Brain microvascular endothelial cell (primary cell): ENCODE results near the gene NSG1.

ENCODE experiments used
- DNase-seq: peaks from one replicate; pipeline ENCODE4 v3.0.0-alpha.2; 2020
- H3K27ac ChIP-seq: fragments of 250-450 bp; sonication (Bioruptor Pico); 2 replicates; pipeline ENCODE4 v1.5.1; 2020; ENCODE audit warnings: mild to moderate bottlenecking, moderate library complexity
- H3K27me3 ChIP-seq: fragments of 250-450 bp; sonication (Bioruptor Pico); replicated peaks from 2 replicates; pipeline ENCODE4 v1.5.1; 2020; ENCODE audit warnings: mild to moderate bottlenecking
- H3K36me3 ChIP-seq: fragments of 250-450 bp; sonication (Bioruptor Pico); replicated peaks from 2 replicates; pipeline ENCODE4 v1.5.1; 2020; ENCODE audit warnings: mild to moderate bottlenecking
- H3K4me3 ChIP-seq: 2 replicates; pipeline ENCODE4 v1.5.1; 2011; ENCODE audit warnings: low read depth, mild to moderate bottlenecking, control low read depth, low read length, moderate library complexity
- CTCF ChIP-seq: IDR thresholded peaks from 2 replicates; pipeline ENCODE4 v1.5.1; 2011; ENCODE audit warnings: low read depth, mild to moderate bottlenecking, moderate library complexity, low read length, control low read depth, inconsistent platforms; ENCODE audit errors: missing control alignments
- in situ Hi-C: cut with HindIII; loops from 2 replicates; pipeline ENCODE4 v1.10.0; 2017; ENCODE audit warnings: low sequenced_read_pairs, low pct_ligation_motif_present

The NSG1 gene

GRCh38 chr4:4432341-4433125, 45.6 kb downstream of the NSG1 start:
- H3K36me3 ChIP-seq = peaks cover 11% of the 10 kb centered on the region
- no peak overlapping the region for H3K4me3 ChIP-seq
- no peak for TF ChIP-seq CTCF
- DNase-seq = no peak
- in situ Hi-C loops = no loop called here
- no peak overlapping the region for H3K27ac ChIP-seq
- H3K27me3 ChIP-seq = no peaks in the 10 kb centered on the region

- no peaks in the 10 kb centered on the region for H3K27me3 ChIP-seq
- H3K4me3 ChIP-seq = no peak overlapping the region
- H3K36me3 ChIP-seq = peaks cover 15% of the 10 kb centered on the region
- TF ChIP-seq CTCF = no peak
- no peak overlapping the region for H3K27ac ChIP-seq
- no peak for DNase-seq
- in situ Hi-C loops = no loop called here
Measured at GRCh38 chr4:4433941-4434340, 47.0 kb downstream of the NSG1 start.

- no peak overlapping the region for H3K27ac ChIP-seq
- no peak overlapping the region for H3K4me3 ChIP-seq
- in situ Hi-C loops = no loop called here
- H3K36me3 ChIP-seq = peaks cover 15% of the 10 kb centered on the region
- H3K27me3 ChIP-seq = no peaks in the 10 kb centered on the region
- no peak for DNase-seq
- no peak for TF ChIP-seq CTCF
Measured at GRCh38 chr4:4436244-4436823, 49.4 kb downstream of the NSG1 start.

GRCh38 chr4:4437798-4438470, 51.0 kb downstream of the NSG1 start:
- DNase-seq = no peak
- no peaks in the 10 kb centered on the region for H3K27me3 ChIP-seq
- peaks cover 13% of the 10 kb centered on the region for H3K36me3 ChIP-seq
- H3K27ac ChIP-seq = no peak overlapping the region
- no peak overlapping the region for H3K4me3 ChIP-seq
- in situ Hi-C loops = no loop called here
- TF ChIP-seq CTCF = no peak

GRCh38 chr4:4438891-4439290, 52.0 kb downstream of the NSG1 start:
- Histone ChIP-seq H3K27me3 (no peaks in the 10 kb centered on the region), H3K4me3 (no peak overlapping the region), H3K36me3 (peaks cover 12% of the 10 kb centered on the region), H3K27ac (no peak overlapping the region)
- in situ Hi-C loops = no loop called here
- TF ChIP-seq CTCF = no peak
- no peak for DNase-seq
